ENCODE measurements around the gene SASH1.

- TF ChIP-seq EZH2 (IDR thresholded peaks at IDR 0.05; ENCODE audit: insufficient read depth, poor library complexity, severe bottlenecking) (no peak), EZH2phosphoT487 (IDR thresholded peaks at IDR 0.05; ENCODE audit: insufficient read depth, low read depth) (no peak)
Measured at GRCh38 chr6:148492654-148493290, 150.1 kb downstream of the SASH1 start.

Measured in GM23248 (cell line).